GM18861 (cell line): Measurements from ENCODE around the gene SH2D2A.

Experiments
- ATAC-seq: cut with Tn5 transposase; IDR thresholded peaks from one replicate; pipeline ENCODE4 v1.9.1; 2021; ENCODE audit not compliant: unreplicated experiment

The SH2D2A gene

GRCh38 chr1:156828400-156829124 lies 11.9 kb upstream of the SH2D2A start:
- no peak for ATAC-seq

GRCh38 chr1:156826630-156827029 lies 10.0 kb upstream of the SH2D2A start:
- ATAC-seq: no peak

GRCh38 chr1:156823210-156823790 lies 6.7 kb upstream of the SH2D2A start:
- ATAC-seq: no peak

GRCh38 chr1:156822680-156823079 lies 6.0 kb upstream of the SH2D2A start:
- ATAC-seq: no peak

GRCh38 chr1:156821801-156822200 lies 5.2 kb upstream of the SH2D2A start:
- ATAC-seq: no peak

- ATAC-seq: no peak
Observed at GRCh38 chr1:156815961-156816422, 656 bp downstream of the SH2D2A start.

- no peak for ATAC-seq
Observed at GRCh38 chr1:156815307-156815826, 1.3 kb downstream of the SH2D2A start.

- ATAC-seq: no peak
Observed at GRCh38 chr1:156814571-156815260, 1.9 kb downstream of the SH2D2A start.

- ATAC-seq: no peak
Observed at GRCh38 chr1:156813750-156814570, 2.7 kb downstream of the SH2D2A start.

GRCh38 chr1:156813298-156813697 lies 3.4 kb downstream of the SH2D2A start:
- no peak for ATAC-seq

GRCh38 chr1:156812293-156812990 lies 4.2 kb downstream of the SH2D2A start:
- no peak for ATAC-seq

- ATAC-seq: no peak
Observed at GRCh38 chr1:156811168-156811567, 5.5 kb downstream of the SH2D2A start.

GRCh38 chr1:156809711-156810366 lies 6.8 kb downstream of the SH2D2A start:
- ATAC-seq: no peak

- ATAC-seq: no peak
Observed at GRCh38 chr1:156809281-156809680, 7.4 kb downstream of the SH2D2A start.

GRCh38 chr1:156808186-156809030 lies 8.2 kb downstream of the SH2D2A start:
- ATAC-seq: no peak

- ATAC-seq: no peak
Observed at GRCh38 chr1:156807627-156808026, 9.0 kb downstream of the SH2D2A start.

- no peak for ATAC-seq
Observed at GRCh38 chr1:156806512-156807440, 9.9 kb downstream of the SH2D2A start.
